ENCODE data around the gene MRPS35. TPM values are rescaled to one million over a fixed set of nuclear protein-coding genes. Genes with fewer than 3 reads are reported as not detected.
"Not testable (repeated sequence)": the region's sequence is repeated elsewhere in the genome, so short reads cannot be mapped to it uniquely, and the experiment has no call there.

MRPS35 gene
- total RNA-seq, 6 experiments from 2014 or later: 34.6 to 84.4 (median 41.1) TPM

GRCh38 chr12:27730097-27730588 lies 19.5 kb downstream of the MRPS35 start:
- WGBS (ENCODE audit: insufficient coverage, low coverage, low lambda C conversion rate, missing lambda C conversion rate): 87% methylated on average over 4 of the region's 4 CpGs
- Histone ChIP-seq H3K4me3 (no peak overlapping the region), H3K36me3 (peaks cover 0 to 23% (median 2%) of the 10 kb centered on the region in 4 donors), H3K27ac (no peak overlapping the region), H3K4me1 (no peaks in the 10 kb centered on the region), H3K9me3 (no peaks in the 10 kb centered on the region), H3K27me3 (no peaks in the 10 kb centered on the region)
- intact Hi-C loops (cut with DNase I): no loop called here
- no peak for TF ChIP-seq CTCF (IDR thresholded peaks at IDR 0.05)
- no peak for TF ChIP-seq POLR2A (IDR thresholded peaks at IDR 0.05)
- no peak for DNase-seq
- no peak for ATAC-seq

- H3K36me3 ChIP-seq: peaks cover 0 to 24% (median 4%) of the 10 kb centered on the region in 4 donors
- ATAC-seq (peak; percentile 81 to 96 (median 96)), DNase-seq (peak; percentile 37 to 67 (median 63))
- no peak overlapping the region for H3K27ac ChIP-seq
- WGBS (ENCODE audit: insufficient coverage, low coverage, low lambda C conversion rate, missing lambda C conversion rate): 24% methylated on average over 2 of the region's 2 CpGs
- intact Hi-C loops (cut with DNase I): no loop called here
- TF ChIP-seq POLR2A (IDR thresholded peaks at IDR 0.05) (no peak), CTCF (IDR thresholded peaks at IDR 0.05) (peak; percentile 27 to 45 (median 41))
- H3K27me3 ChIP-seq: no peaks in the 10 kb centered on the region
- H3K4me3 ChIP-seq: no peak overlapping the region
- no peaks in the 10 kb centered on the region for H3K4me1 ChIP-seq
- no peaks in the 10 kb centered on the region for H3K9me3 ChIP-seq
Observed at GRCh38 chr12:27732281-27732680, 21.6 kb downstream of the MRPS35 start.

- 18% methylated on average over 3 of the region's 3 CpGs for WGBS (ENCODE audit: insufficient coverage, low coverage, low lambda C conversion rate, missing lambda C conversion rate)
- H3K27ac ChIP-seq: no peak overlapping the region
- H3K27me3 ChIP-seq: no peaks in the 10 kb centered on the region
- intact Hi-C loops (cut with DNase I): no loop called here
- H3K4me3 ChIP-seq: no peak overlapping the region
- ATAC-seq: peak; percentile 89 to 90 (median 89)
- no peaks in the 10 kb centered on the region for H3K9me3 ChIP-seq
- peak; percentile 80 to 93 (median 83) for TF ChIP-seq CTCF (IDR thresholded peaks at IDR 0.05)
- no peak for TF ChIP-seq POLR2A (IDR thresholded peaks at IDR 0.05)
- no peaks in the 10 kb centered on the region for H3K4me1 ChIP-seq
- no peak for DNase-seq
- H3K36me3 ChIP-seq: peaks cover 0 to 28% (median 4%) of the 10 kb centered on the region in 4 donors
Observed at GRCh38 chr12:27733052-27733656, 22.5 kb downstream of the MRPS35 start.

- Histone ChIP-seq H3K4me3 (no peak overlapping the region), H3K27me3 (no peaks in the 10 kb centered on the region), H3K27ac (no peak overlapping the region), H3K9me3 (no peaks in the 10 kb centered on the region), H3K4me1 (no peaks in the 10 kb centered on the region), H3K36me3 (peaks cover 0 to 34% (median 4%) of the 10 kb centered on the region in 4 donors)
- intact Hi-C loops (cut with DNase I): no loop called here
- ATAC-seq (no peak), DNase-seq (no peak)
- TF ChIP-seq POLR2A (IDR thresholded peaks at IDR 0.05) (no peak), CTCF (IDR thresholded peaks at IDR 0.05) (no peak)
- WGBS (ENCODE audit: insufficient coverage, low coverage, low lambda C conversion rate, missing lambda C conversion rate): 86% methylated on average over 1 of the region's 1 CpG
Observed at GRCh38 chr12:27733791-27734190, 23.2 kb downstream of the MRPS35 start.

- DNase-seq; H3K27ac ChIP-seq; intact Hi-C loops (cut with DNase I); H3K9me3 ChIP-seq; ATAC-seq; H3K4me3 ChIP-seq; H3K27me3 ChIP-seq; H3K4me1 ChIP-seq: not testable (repeated sequence)
- peaks cover 0 to 36% (median 4%) of the 10 kb centered on the region in 4 donors for H3K36me3 ChIP-seq
- 90% methylated on average over 9 of the region's 9 CpGs for WGBS (ENCODE audit: insufficient coverage, low coverage, low lambda C conversion rate, missing lambda C conversion rate)
Observed at GRCh38 chr12:27734321-27734720, 23.7 kb downstream of the MRPS35 start.
